ENCODE measurements around the gene MBD5.
"Not testable (repeated sequence)": the region's sequence is repeated elsewhere in the genome, so short reads cannot be mapped to it uniquely, and the experiment has no call there.

Gene MBD5

GRCh38 chr2:148021059-148021861, at the start of gene MBD5:
TSS of gene MBD5 (plus strand) at chr2:148021091.
- peak; percentile 13 to 42 for DNase-seq (ENCODE audit: low read depth in 1 of 2, low spot score in 1 of 2)

DNA sequence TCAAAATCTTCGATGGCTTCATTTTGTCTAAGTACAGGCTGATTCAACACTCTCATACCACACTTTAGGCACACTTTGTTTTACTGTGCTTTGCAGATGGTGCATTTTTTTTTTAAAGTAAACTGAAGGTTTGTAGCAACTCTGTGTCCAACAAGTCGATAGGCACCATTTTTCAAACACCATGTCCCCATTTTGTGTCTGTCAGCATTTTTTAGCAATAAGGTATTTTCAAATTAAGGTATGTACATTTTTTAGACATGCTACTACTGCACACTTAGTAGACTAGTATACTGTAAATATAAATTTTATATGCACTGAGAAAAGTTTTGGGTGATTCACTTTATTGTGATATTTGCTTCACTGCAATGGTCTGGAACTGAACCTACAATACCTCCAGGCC, 44.8 kb upstream of the MBD5 start:
- DNase-seq (ENCODE audit: low read depth in 1 of 2, low spot score in 1 of 2), result no peak

DNA sequence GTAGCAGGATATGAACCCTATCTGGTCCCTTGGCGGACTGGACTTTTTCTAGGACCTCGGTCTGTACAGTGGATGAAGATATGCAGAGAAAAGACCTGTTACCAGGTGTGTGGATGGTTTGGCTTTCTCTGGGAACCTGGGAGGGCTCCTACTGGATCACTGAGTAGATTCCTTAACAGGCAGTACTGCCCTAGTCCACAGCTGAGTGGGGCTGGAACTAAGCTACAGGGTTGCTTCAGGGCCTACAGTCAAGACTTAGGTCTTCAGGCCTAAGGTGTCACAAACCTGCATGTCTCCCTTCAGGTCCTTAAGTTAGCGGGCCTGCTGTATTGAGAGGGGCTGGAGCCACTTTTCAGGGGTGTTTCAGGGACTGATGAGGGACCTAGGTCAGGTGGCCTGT, 43.2 kb upstream of the MBD5 start:
- DNase-seq (ENCODE audit: low read depth in 1 of 2, low spot score in 1 of 2), result no peak

GRCh38 chr2:147980940-147981528, 39.9 kb upstream of the MBD5 start:
- DNase-seq (ENCODE audit: low read depth in 1 of 2, low spot score in 1 of 2), result no peak

DNA sequence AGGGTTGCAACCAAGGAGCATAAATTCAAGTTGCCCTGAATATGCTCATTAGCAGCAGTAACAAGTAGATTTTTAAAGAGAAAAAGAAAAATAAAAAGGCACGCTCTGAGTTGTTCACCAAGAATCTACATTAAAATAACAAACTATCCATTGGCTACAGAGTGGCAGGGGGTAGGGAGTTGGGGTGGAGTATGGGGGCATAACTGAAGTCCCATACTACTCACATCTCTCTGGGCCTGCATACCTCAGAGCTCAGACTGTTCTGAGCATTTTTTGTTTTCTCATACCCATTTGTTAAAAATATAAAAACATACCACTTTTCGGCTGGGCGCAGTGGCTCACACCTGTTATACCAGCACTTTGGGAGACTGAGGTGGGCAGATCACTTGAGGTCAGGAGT, 31.8 kb upstream of the MBD5 start:
- DNase-seq (ENCODE audit: low read depth in 1 of 2, low spot score in 1 of 2), result no peak

DNA sequence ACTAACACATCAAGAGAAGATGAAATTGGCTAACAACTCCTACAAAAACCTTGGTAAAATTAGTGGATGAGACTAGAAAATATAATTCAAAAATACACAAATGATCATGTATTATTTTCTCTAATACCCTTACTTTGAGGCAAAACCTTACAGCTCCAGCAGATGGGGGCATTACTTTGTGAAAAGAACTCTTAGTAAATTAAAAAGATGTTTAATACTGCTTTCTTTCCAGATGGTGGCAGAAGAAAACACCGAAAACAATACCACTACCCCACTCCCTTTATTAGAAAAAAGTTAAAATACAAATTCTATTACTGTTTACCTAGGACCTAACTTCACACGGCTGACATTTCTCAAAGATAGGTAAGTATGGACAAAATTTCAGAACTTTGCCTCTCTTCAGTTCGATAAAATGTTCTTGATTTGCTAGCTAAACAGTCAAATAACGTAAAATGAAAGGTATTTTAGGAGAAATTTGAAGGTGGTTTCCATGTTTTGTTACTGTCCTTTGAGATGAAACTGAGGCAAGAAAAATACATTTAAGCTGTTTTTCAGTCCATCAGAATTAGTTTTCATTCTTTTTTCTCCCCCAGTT, 31.0 kb upstream of the MBD5 start:
- DNase-seq (ENCODE audit: low read depth in 1 of 2, low spot score in 1 of 2), result no peak

DNA sequence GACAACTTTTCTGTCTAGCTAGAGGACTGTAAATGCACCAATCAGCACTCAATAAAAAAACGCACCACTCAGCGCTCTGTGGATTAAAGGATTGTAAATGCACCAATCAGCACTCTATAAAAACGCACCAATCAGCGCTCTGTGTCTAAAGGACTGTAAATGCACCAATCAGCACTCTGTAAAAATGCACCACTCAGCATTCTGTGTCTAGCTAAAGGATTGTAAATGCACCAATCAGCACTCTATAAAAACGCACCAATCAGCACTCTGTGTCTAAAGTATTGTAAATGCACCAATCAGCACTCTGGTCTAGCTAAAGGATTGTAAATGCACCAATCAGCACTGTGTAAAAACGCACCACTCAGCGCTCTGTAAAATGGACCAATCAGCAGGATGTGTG, 25.9 kb upstream of the MBD5 start:
- DNase-seq (ENCODE audit: low read depth in 1 of 2, low spot score in 1 of 2), result not testable (repeated sequence)

GRCh38 chr2:147996828-147997227, 24.1 kb upstream of the MBD5 start:
- DNase-seq (ENCODE audit: low read depth in 1 of 2, low spot score in 1 of 2), result no peak

- DNase-seq (ENCODE audit: low read depth in 1 of 2, low spot score in 1 of 2), result no peak
These were observed 22.7 kb upstream of the MBD5 start for GRCh38 chr2:147998203-147998602.

DNA sequence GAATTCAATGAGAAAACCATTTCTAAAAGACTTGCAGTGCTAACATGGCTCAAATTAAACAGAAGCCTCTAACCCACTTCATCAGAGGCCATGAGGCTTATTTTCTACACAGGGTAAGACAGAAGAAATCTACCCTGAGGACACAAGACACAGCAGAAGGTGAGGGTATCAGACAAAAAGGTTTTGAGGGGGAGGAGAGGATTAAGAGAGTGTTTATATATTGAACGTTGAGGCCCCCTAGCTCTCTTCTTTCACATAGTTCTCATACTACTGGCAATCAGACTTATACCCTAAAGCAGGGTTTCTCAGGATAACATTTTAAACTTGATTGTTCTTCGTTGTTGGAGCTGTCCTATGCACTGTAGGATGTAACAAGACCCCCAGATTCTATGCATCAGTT, 21.8 kb upstream of the MBD5 start:
- no peak for DNase-seq (ENCODE audit: low read depth in 1 of 2, low spot score in 1 of 2)

- no peak for DNase-seq (ENCODE audit: low read depth in 1 of 2, low spot score in 1 of 2)
These were observed 20.8 kb upstream of the MBD5 start for GRCh38 chr2:148000095-148000494.

- not testable (repeated sequence) for DNase-seq (ENCODE audit: low read depth in 1 of 2, low spot score in 1 of 2)
These were observed 18.5 kb upstream of the MBD5 start for GRCh38 chr2:148002420-148002819.

- DNase-seq (ENCODE audit: low read depth in 1 of 2, low spot score in 1 of 2), result no peak
These were observed 14.5 kb upstream of the MBD5 start for GRCh38 chr2:148006249-148007007.

DNA sequence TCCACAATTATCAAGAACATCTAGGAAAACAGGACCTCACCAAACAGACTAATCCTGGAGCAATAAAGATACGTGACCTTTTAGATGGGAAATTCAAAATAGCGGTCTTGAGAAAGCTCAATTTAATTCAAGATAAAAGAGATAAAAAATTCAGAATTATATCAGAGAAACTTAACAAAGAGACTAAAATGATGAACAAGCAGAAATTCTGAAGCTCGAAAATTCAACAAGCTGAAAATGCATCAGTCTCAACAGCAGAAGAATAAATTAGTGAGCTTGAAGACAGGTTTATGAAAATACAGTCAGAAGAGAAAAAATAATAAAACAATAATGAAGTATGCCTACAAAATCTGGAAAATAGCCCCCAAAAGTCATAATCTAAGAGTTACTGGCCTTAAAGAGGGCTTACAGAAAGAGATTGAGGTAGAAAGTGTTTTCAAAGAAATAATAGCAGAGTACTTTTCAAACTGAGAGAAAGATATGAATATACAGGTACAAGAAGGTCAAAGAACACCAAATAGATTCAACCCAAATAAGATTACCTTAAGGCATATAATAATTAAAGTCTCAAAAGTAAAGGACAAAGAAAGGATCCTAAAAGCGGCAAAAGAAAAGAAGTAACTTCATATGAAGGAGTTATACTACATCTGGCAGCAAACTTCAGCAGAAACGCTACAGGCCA, 13.5 kb upstream of the MBD5 start:
- DNase-seq (ENCODE audit: low read depth in 1 of 2, low spot score in 1 of 2), result no peak

GRCh38 chr2:148008411-148008810, 12.5 kb upstream of the MBD5 start:
- not testable (repeated sequence) for DNase-seq (ENCODE audit: low read depth in 1 of 2, low spot score in 1 of 2)

DNA sequence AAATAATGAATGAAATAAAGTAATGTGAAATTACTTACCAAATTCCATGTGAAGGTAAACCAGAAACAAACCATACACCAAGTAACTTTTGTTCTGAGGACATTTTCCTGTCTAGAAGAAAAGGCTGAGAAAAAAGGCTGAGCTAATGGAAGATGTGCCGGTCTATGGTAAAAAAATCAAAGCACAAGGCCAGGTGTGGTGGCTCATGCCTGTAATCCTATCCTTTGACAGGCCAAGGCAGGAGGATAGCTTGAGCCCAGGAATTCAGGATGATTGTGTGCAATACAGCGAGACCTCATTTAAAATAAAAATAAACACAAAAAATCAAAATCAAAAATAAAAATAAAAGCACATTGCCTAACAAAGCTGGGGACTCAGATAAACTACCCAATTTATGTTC, 7.0 kb upstream of the MBD5 start:
- DNase-seq (ENCODE audit: low read depth in 1 of 2, low spot score in 1 of 2), result no peak

DNA sequence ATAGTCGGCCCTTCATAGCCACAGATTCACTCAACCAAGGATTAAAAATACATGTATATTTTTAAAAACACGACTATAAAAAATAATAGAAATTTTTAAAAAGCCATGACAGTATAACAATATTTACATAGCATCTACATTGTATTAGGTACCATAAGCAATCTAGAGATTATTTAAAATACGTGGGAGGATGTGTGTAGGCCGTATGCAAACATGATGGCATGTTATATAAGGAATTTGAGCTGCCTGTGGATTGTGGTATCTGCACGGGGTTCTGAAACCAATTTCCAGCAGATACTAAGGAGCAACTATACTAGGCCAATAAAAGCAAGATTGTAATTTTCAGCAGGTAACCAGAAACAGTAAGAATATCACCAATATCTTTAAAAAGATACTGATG, 6.3 kb upstream of the MBD5 start:
- no peak for DNase-seq (ENCODE audit: low read depth in 1 of 2, low spot score in 1 of 2)

DNA sequence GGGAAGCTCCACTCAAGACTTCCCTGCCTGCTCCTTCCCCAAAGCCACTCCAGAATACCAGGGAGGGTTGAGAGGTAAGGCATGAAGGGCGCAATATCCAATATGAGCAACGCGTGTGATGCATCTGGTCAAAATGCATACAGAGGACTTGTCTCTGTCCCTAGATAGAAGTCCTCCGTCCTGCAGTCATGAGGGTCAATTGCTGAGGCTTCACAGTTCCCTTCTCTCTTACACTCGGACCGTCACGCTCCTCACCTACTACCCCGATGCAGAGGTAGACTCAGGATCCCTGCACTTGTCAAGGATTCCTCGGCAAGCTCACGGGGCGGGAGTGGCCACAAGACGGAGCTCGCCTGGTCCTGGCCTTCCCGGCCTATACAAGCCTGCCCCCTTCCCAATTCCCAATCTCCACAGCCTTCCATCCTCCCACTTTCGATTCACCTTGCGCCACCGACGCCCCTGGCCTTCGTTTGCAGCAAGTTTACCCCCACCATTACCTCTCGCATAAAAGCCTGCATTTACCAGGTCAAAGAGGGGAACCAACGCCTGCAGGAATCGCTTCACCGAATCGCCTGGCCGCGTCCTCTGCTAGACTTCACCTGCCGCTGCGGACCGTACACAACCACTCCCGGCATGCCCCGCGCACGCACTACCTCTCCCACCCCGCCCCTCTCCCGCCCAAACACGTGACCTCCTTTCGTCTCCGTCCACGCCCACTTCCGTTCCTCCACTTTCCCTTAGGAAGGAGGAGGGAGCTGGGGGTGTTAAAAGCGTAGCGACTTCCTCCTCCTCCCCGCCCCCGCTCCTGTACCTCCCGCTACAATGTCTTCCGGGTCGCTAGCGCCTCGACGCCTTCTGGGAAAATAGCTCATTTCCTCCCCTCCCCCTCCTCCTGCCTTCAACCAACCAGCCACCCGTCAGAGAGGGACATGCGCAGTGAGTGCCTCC, 506 bp upstream of the MBD5 start, which contains the start of gene ORC4:
Gene ORC4 (minus strand): TSS at position 627 of the 948 bp plus-strand sequence. CDS start 44,779 bp downstream, outside the sequence.
- peak; percentile 94 to 97 for DNase-seq (ENCODE audit: low read depth in 1 of 2, low spot score in 1 of 2)

DNA sequence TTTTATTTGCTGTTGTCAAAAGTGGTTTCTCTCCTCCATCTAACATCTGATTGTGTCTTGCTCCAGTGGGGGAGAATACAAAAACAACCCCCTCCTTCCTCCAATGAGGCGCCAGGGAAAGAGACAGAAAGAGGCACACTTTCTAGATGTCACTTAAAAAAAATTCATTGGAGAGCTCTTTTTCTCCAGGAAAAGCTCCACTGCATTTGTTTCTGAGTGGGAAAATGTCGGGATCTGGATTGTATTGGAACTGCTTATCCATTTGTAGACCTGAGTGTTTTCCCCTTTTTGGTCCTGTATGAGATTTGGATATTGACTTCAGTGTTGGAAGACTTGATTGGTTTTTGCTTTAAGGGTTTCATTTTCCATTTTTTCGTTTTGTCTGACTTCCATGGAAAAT, 995 bp downstream of the MBD5 start:
- DNase-seq (ENCODE audit: low read depth in 1 of 2, low spot score in 1 of 2), result no peak

- DNase-seq (ENCODE audit: low read depth in 1 of 2, low spot score in 1 of 2), result no peak
These were observed 1.5 kb downstream of the MBD5 start for GRCh38 chr2:148022351-148022750.
